AML-193 (cell line): ENCODE measurements around the gene EED.
"Not testable (repeated sequence)": the region's sequence is repeated elsewhere in the genome, so short reads cannot be mapped to it uniquely, and the experiment has no call there.

Experiments
- DNase-seq, 2 experiments: peaks; one replicate each; lab custom pipeline; 2025; lab: John Stamatoyannopoulos, UW

The EED gene

GRCh38 chr11:86219311-86220193 lies 25.0 kb upstream of the EED start:
- no peak for DNase-seq

DNA sequence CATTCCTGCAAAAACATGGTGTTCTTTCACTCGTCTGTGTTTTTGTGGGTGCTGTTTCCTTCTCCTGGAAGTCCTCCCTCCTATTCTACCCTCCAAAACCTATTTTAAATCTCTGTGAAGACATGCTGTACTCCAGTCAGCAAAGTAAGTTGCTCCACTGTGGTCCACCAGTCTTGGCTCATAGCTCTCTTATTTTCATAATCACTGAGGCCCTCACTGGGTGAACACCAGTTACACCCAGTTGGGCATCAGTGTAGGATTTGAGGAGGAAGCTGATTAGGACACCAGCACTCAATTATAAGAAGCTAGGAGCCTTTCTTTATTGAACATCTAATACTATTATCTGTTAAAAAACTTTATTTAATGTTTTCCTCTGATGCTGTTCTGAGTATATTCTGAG lies 23.9 kb upstream of the EED start:
- no peak for DNase-seq

DNA sequence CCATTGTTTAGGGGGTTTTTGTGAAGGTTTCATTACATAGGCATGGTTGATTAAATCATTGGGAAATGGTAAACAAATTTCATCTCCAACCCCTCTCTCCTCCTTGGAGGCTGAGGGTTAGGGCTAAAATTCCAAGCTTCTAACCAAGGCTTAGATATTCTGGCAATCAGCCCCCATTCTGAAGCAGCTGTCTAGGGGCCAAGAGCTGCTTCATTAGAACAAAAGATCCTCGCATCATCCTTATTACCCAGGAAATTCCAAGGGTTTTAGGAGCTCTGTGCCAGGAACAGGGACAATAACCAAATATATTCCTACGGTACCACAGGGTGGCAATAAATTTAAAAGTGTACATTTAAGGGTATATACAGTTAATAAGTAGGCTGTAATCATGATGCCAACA lies 22.5 kb upstream of the EED start:
- no peak for DNase-seq

DNA sequence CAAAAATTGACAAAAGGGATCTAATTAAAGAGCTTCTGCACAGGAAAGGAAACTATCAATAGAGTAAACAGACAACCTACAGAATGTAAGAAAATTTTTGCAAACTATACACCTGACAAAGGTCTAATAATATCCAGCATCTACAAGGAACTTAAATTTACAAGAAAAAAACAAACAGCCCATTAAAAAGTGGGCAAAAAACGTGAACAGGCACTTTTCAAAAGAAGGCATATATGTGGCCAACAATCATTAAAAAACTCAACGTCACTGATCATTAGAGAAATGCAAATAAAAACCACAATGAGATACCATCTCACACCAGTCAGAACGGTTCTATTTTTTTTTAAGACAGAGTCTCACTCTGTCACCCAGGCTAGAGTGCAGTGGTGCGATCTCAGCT lies 20.0 kb upstream of the EED start:
- not testable (repeated sequence) for DNase-seq

DNA sequence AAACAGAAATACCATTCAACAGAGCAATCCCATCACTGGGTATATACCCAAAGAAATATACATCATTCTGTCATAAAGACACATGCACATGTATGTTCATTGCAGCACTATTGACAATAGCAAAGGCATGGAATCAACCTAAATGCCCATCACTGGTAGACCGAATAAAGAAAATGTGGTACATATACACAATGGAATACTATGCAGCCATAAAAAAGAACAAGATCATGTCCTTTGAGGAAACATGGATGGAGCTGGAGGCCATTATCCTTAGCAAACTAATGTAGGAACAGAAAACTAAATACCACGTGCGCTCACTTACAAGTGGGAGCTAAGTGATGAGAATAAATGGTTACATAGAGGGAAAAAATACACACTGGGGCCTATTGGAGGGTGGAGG lies 19.2 kb upstream of the EED start:
- not testable (repeated sequence) for DNase-seq

- no peak for DNase-seq
These were observed 16.1 kb upstream of the EED start for GRCh38 chr11:86228269-86229038.

DNA sequence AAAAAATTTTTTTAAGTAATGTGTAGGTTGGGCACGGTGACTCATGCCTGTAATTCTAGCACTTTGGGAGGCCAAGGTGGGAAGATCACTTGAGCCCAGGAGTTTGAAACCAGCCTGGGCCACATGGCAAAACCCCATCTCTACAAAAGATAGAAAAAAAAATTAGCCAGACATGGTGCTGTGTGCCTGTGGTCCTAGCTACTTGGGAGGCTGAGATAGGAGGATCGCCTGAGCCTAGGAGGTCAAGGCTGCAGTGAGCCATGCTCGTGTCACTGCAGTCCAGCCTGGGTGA lies 15.6 kb upstream of the EED start:
- not testable (repeated sequence) for DNase-seq

GRCh38 chr11:86230179-86230804 lies 14.3 kb upstream of the EED start:
- no peak for DNase-seq

- DNase-seq, result no peak
These were observed 13.6 kb upstream of the EED start for GRCh38 chr11:86230921-86231434.

- DNase-seq, result no peak
These were observed 12.0 kb upstream of the EED start for GRCh38 chr11:86232556-86232955.

DNA sequence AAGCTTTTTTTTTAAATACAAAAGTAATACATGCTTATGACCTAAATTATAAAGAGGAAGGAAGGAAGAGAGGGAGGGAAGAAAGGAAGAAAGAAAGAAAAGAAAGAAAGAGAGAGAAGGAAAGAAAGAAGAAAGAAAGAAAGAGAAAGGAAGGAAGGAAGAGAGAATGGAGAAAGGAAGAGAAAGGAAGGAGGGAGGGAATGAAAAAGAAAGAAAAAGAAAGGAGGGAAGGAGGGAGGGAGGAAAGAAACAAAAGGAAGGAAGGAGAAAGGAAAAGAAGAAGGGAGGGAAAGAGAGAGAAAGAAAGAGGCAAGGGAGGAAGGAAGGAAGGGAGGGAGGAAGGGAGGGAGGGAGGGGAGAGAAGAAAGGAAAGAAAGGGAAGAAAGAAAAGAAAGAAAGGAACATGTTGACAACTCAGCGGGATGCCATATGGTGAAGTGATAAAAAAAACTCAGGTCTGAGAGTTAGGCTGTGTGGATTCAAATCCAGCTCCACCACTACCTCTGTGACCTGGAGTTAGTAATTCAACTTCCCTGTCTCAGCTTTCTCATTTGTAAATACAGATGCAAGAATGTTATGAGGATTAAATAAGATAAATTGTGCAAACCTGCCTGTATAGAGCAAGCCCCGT lies 9.6 kb upstream of the EED start:
- DNase-seq, result no peak

DNA sequence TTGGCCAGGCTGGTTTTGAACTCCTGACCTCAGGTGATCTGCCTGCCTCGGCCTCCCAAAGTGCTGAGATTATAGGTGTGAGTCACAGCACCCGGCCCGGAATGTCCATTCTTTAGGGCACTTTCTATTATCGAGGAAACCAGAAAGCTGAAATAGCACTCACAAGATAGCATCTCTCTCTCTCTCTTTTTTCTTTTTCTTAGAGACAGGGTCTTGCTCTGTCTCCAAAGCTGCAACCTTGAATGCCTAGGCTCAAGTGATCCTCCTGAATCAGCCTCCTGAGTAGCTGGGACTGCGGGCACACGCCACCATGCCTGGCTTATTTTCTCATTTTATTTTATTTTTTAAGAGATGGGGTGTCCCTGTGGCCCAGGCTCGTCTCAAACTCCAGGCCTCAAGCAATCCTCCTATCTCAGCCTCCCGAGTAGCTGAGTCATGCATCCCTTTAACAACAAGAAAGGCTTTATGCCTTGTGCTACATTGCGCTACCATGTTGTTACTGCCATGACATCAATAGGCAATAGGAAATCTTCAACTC lies 7.2 kb upstream of the EED start:
- DNase-seq, result no peak

DNA sequence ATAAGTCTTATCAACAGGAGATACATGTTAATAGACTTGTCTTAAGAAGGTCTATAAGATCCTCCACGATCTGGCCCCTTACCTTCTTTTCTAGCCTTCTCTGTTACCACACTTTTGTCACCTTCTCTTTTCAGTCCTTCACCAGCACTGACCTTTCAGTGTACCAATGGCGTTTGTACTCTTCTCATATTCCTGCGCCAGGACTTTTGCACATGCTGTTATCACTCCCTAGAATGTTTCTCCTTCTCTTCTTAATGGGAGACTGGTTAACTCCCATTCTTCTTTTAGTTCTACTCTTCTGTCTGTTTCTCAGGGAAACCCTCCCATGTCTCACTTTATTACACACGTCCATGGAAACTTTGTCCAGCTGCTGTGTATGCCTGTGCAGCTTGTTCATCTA lies 4.4 kb upstream of the EED start:
- no peak for DNase-seq

DNA sequence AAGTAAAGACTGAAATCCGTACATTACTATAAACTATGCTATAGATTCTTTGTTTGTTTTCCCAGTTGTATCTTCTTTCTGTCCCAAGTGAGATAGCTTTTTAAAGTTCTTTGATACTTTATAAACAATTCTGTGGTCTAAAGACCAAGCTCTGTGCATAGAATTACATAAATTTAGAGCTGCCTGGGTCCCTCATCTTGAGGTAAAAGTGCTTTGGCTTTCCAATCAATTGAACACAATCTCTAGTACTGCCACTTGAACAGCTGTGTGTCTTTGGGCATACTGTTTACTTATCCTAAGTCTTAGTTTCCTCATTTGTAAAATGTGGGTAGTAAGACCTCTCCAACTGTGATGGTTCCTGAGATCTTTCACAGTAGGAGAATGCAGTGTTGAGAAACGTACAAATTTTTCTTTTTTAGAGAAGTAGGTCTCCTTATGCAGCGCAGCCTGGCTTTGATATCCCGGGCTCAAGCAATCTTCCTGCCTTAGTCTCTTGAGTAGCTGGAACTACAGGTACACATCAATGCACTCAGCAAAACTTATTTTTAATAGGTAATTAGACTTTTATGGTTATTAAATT lies 2.5 kb upstream of the EED start:
- no peak for DNase-seq

DNA sequence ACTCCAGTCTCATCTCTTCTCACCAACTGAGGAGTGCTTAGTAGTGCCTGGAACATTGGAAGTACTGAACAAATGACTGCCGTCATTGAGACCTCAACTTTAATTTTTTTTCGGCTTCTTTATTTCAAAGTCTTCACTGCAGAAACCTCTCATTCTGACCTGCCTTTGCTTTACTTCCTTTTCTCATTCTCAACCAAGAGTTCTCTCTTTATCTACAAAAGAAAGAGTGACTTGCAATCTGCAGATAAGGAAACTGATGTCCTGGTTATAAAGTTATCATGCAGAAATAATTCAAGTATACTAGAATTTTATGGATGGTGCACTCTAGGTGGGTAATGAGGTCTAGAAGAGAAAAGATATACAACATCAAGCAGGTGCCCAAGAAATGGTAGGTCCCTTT lies 1.2 kb upstream of the EED start:
- DNase-seq, result peak; percentile 6 to 23

GRCh38 chr11:86244063-86244521 lies 461 bp upstream of the EED start:
- DNase-seq, result peak in 1 of 2 experiments; percentile 84

GRCh38 chr11:86245369-86246292 lies 1.1 kb downstream of the EED start:
- DNase-seq, result peak in 1 of 2 experiments; percentile 3

- DNase-seq, result no peak
These were observed 1.7 kb downstream of the EED start for GRCh38 chr11:86246293-86246675.

DNA sequence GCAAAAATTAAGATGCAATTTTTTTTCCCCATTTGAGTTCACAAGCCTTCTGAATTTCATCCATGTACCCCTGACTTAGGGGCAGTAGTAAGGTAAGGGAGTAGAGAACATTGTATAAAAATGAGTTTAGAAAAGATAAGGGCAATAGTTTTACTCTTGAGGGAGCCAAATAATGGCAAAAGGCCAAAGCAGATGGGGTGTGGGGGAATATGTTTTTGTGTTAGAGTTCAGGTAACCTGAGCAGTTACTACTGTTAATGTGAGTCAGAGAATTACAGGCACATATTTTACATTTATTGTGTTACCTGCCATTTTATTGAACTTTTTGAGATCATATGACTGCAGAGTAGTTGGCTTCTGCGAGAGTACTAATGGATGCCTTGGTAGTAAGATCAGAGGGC lies 3.1 kb downstream of the EED start:
- DNase-seq, result no peak

GRCh38 chr11:86248609-86249008 lies 4.1 kb downstream of the EED start:
- DNase-seq, result no peak
